NCI-H1092 treated with DMSO at 0.1 percent for 48 hours (cell line): ENCODE measurements around the gene IKBKE.

Experiments
- DNase-seq: peaks from one replicate; lab custom pipeline; 2025; lab: John Stamatoyannopoulos, UW

IKBKE gene

DNA sequence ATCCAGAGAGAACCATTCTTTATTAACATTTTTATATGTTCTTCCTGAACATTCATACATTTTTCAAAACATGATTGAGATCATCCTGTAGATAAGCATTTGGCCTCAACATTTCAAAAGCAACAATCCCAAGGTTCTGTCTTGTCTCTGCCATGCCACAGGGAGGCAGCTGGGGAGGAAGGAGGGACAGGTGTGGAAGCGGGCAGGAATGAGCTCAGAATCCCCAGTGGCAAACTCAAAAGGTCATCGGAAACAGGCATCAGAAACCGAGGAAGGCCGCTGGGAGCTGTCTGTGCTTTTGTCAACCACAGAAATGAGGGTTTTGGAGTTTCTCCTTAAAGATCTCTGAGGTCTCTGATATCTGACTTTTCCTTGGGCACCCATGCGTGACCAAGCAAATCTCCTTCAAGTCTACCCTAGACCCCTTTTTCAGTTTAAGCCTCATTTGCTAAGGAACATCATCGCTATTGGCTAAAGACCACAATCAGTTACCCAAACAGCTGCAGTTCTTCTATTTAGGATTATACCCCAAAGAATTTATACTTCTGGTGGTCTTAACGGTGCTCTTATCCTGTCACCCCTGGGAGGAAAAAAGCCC lies 71.1 kb downstream of the IKBKE start:
- DNase-seq, result no peak

DNA sequence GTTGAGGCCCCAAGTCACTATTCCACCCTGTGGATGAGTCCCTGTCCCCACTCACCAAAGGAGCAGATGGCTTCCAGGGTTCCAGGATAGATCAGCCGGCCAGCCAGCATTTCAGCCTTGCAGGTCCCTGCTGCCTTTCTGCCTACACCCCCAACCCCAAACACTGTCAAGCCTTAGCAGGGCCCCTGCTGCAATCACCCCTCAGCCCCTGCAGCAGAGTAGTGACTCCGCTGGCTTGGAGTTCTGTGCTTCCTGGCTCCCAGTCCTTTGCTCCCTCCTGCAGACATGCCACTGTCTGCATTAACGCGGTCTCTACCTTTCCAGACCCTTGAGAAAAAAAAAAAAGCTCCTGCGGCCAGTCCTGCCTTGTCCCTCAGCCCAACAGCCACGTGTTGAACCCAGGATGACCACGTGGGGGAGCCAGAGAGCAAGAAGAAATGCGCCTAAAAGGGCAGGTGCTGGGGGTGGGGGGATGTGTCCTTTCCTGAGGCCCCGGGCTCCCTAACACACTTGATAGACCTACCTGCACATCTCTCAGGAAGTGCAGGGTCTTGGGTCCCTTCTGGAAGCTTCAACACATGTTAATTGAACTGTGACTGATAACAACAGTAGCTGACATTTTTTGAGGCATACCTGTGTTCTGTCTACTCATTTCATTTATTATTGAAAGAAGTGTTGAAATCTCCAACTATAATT lies 74.4 kb downstream of the IKBKE start:
- DNase-seq, result peak; percentile 70

DNA sequence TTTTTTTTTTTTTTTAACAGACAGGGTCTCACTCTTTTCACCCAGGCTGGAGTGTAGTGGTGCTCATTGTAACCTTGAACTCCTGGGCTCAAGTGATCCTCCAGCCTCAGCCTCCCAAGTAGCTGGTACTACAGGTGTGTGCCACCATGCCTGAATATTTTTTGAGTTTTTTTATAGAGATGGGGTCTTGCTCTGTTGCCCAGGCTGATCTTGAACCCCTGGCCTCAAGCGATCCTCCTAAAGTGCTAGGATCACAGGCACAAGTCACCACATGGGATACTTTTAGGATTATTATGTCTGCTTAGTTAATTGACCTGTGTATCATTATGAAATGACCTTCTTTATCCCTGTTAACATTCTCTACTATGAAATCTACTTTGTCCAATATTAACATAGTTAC lies 75.1 kb downstream of the IKBKE start:
- no peak for DNase-seq
